Gastrocnemius medialis (tissue), 4 donors: Measurements from ENCODE around the gene PRKAG1.

ENCODE experiments used
- CTCF ChIP-seq, 5 experiments: fragments of 450-650 bp in 3 of 5; fragments of 200-600 bp in 2 of 5; sonication (generic) in 2 of 5; IDR thresholded peaks in 4 of 5; conservative IDR thresholded peaks in 1 of 5; 1 replicate in 4 of 5; 2 replicates in 1 of 5; pipeline ENCODE4 v1.5.1; 2016 to 2019; ENCODE audit warnings: antibody characterized with exemption in 5 of 5, mild to moderate bottlenecking in 3 of 5, moderate library complexity in 3 of 5
- POLR2A ChIP-seq, 2 donors: fragments of 450-650 bp; IDR thresholded peaks; one replicate each; pipeline ENCODE4 v1.6.1; 2017; ENCODE audit warnings: antibody characterized with exemption in 2 of 2, mild to moderate bottlenecking in 2 of 2, moderate library complexity in 2 of 2

GRCh38 chr12:49010092-49010668 is 8.4 kb downstream of the PRKAG1 start:
- TF ChIP-seq CTCF (IDR thresholded peaks at IDR 0.05 in 4 of 5, conservative IDR thresholded peaks at IDR 0.05 in 1 of 5) (no peak), POLR2A (IDR thresholded peaks at IDR 0.05) (peak in 1 of 2 donors; percentile 28)
